T-helper 2 cell treated with Interferon-gamma antibody and Interleukin-4, amounts not matched to agents 5 μg/mL and 100 μg/mL, for 36 hours (primary cell): ENCODE measurements around the gene FAM171A1.

ENCODE experiments used
- DNase-seq: peaks from one replicate; pipeline ENCODE4 v3.0.0; 2021; ENCODE audit warnings: low spot score
- H3K27ac Mint-ChIP-seq: one replicate; pipeline ENCODE4 v1.8.0; 2021; ENCODE audit warnings: mild to moderate bottlenecking, mixed read lengths
- H3K27me3 Mint-ChIP-seq: one replicate; pipeline ENCODE4 v1.8.0; 2021; ENCODE audit warnings: low read depth, mixed read lengths
- H3K36me3 Mint-ChIP-seq: one replicate; pipeline ENCODE4 v1.8.0; 2021; ENCODE audit warnings: low read depth, mixed read lengths
- H3K4me1 Mint-ChIP-seq: one replicate; pipeline ENCODE4 v1.8.0; 2021; ENCODE audit warnings: low read depth, mixed read lengths
- H3K4me3 Mint-ChIP-seq: one replicate; pipeline ENCODE4 v1.8.0; 2022; ENCODE audit warnings: mild to moderate bottlenecking, moderate library complexity, mixed read lengths
- H3K9me3 Mint-ChIP-seq: one replicate; pipeline ENCODE4 v1.8.0; 2021; ENCODE audit warnings: mixed read lengths

FAM171A1 gene

DNA sequence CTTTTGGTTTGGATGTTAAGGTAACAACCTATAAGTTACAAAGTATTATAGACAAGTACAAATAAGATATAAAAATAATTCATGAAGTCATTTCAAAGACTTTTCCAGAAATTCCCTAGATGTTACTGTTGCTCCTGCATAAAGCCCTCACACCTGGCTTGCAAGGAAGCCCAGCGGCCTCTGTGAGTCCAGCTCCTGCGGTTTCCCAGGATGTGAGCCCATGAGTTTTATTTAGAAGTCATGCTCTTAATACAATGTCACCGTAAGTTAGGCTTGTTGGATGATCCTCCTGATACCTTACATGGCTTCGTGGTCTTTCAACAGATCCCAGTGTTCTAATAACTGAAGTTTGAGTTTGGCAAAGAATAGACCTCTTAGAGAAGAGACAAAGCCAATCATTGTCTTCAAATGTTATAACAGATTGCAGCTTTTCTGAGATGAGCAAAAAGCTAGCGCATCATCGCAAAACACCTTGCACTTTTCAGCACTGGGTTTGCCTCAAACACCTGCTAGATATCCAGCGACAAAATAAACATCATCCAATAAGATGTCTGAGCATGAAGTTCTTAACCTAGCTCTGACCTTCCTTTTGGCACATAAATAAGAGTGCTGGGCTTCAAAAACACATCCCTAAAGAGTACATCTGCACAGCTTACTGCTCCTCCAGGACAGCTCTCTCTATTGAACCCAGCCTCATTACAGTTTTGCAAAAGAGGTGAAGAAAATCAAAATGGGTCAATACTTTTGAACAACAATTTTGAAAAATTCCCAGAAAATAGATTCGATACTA is 3.6 kb downstream of the FAM171A1 start:
- Mint-ChIP-seq H3K27me3 (peaks cover 55% of the 10 kb centered on the region), H3K27ac (no peak overlapping the region), H3K4me3 (no peak overlapping the region), H3K4me1 (peaks cover 1% of the 10 kb centered on the region), H3K9me3 (no peaks in the 10 kb centered on the region), H3K36me3 (no peaks in the 10 kb centered on the region)
- no peak for DNase-seq

DNA sequence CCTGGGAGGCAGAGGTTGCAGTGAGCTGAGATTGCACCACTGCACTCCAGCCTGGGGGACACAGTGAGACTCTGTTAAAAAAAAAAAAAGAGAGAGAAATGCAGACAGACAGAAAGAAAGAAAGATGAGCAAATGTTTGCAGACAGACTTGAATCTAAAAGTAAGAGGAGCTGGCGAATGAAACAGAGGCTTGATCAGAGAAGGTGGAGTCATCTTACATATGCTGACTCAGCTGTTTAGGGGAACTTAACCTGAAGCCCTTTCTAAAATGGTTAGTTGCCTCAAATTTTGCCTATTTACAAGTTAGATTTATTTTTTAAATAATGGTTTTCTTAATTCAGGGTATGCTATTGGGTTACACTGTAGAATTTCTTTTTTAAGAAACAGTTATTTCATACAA is 5.4 kb downstream of the FAM171A1 start:
- no peak overlapping the region for H3K27ac Mint-ChIP-seq
- peaks cover 57% of the 10 kb centered on the region for H3K27me3 Mint-ChIP-seq
- H3K9me3 Mint-ChIP-seq: no peaks in the 10 kb centered on the region
- no peak overlapping the region for H3K4me3 Mint-ChIP-seq
- H3K36me3 Mint-ChIP-seq: no peaks in the 10 kb centered on the region
- no peak for DNase-seq
- peaks cover 1% of the 10 kb centered on the region for H3K4me1 Mint-ChIP-seq

DNA sequence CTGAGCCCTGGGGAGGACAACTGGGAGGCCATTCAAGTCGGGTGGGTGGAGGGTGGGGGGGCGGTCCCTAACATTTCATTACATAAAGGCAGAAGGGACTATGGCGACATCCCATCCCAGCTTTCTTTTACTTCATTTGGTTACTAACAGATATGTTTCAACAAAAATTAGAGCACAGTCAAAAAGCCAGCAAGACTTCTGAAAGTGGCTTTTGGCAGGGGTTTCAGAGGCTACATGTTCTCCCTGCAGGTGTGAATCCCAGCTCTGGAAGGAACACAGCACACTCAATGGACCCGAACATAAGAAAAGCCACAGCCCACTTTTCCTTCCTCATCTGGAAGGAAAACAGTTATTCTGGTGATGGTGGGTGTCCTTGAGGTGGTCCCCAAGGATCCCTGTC is 7.1 kb downstream of the FAM171A1 start:
- no peaks in the 10 kb centered on the region for H3K9me3 Mint-ChIP-seq
- H3K4me1 Mint-ChIP-seq: no peaks in the 10 kb centered on the region
- peaks cover 47% of the 10 kb centered on the region for H3K27me3 Mint-ChIP-seq
- H3K4me3 Mint-ChIP-seq: no peak overlapping the region
- DNase-seq: no peak
- H3K27ac Mint-ChIP-seq: no peak overlapping the region
- H3K36me3 Mint-ChIP-seq: no peaks in the 10 kb centered on the region

DNA sequence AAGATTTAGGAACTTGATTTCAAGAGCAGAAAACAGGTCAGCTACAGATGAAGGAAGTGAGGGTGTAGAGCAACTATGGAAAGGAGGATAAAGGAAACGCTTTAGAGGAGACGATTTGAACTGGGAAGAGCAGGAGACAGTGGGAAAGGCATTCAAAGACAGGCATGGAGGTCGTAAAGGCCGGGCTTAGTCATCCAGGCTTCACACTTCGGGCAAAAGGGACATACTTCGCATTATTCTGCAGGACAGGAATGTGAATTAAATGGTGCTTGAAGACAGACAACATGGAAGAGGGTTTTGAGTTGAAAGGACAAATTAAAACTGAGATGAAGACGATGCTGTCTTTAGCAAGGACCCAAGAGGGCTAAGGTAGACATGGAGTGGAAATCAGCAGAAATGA is 8.1 kb downstream of the FAM171A1 start:
- Mint-ChIP-seq H3K27ac (no peak overlapping the region), H3K9me3 (no peaks in the 10 kb centered on the region), H3K36me3 (no peaks in the 10 kb centered on the region), H3K4me3 (no peak overlapping the region), H3K27me3 (peaks cover 40% of the 10 kb centered on the region), H3K4me1 (no peaks in the 10 kb centered on the region)
- DNase-seq: no peak

DNA sequence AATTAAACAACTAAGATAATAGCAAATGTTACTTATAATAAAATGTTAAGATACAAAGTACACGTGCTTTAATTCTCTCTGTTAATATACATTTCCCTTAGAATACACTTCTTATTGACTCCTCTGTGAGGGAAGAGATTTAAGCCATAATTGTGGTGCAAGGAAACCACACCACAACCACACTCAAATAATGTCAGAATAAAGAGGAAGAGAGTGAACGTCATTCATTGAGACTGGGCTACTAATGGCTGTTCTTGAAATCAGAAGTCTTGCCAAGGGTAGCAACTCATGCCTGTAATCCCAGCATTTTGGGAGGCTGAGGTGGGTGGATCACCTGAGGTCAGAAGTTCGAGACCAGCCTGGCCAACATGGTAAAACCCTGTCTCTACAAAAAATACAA is 10.0 kb downstream of the FAM171A1 start:
- no peaks in the 10 kb centered on the region for H3K9me3 Mint-ChIP-seq
- H3K36me3 Mint-ChIP-seq: no peaks in the 10 kb centered on the region
- no peaks in the 10 kb centered on the region for H3K4me1 Mint-ChIP-seq
- DNase-seq: no peak
- H3K27ac Mint-ChIP-seq: no peak overlapping the region
- peaks cover 26% of the 10 kb centered on the region for H3K27me3 Mint-ChIP-seq
- no peak overlapping the region for H3K4me3 Mint-ChIP-seq

DNA sequence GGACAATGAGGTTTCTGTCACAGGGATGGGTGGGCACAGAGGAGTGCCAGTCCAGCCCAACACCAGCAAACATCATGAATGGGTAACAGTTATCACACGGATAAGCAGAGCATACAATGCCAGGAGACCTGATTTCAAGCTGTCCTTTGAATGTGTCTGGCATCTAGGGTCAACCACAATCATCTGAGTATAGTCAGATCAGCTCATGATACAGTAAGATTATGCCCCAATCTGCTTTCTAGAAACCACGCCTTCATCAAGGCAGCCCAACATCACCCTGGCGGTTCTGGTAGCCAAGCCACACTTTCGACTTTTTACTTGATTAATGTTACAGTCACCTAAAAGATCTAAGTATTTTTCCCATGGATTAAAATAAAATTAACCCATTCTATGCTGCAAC is 10.5 kb downstream of the FAM171A1 start:
- Mint-ChIP-seq H3K4me3 (no peak overlapping the region), H3K27me3 (peaks cover 26% of the 10 kb centered on the region), H3K9me3 (no peaks in the 10 kb centered on the region), H3K36me3 (no peaks in the 10 kb centered on the region), H3K27ac (no peak overlapping the region), H3K4me1 (no peaks in the 10 kb centered on the region)
- no peak for DNase-seq

DNA sequence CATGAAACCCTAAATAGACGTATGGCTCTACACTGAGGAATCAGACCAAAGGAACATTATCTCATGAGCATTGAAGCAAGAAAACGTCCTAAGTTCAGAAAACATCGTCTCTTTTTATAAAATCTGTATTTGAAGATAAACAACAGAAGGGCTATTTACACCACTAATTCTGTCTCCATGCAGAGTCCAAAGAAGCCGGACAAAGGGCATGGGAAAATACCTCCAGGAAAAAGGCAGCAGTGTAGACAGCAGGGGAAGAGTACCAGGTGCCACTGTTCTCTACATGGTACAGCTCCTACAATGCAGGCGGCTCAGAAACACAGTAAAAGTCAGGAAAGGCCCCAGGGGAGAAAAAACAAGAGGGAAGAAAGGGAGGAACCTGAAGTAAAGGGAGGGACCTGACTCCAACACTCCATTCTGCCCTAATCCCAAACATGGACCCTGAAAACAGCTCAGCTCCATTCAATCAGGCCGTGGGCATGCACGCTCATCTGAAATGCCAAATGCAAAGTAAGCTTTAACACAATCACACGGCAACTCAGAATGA is 17.5 kb downstream of the FAM171A1 start:
- no peak overlapping the region for H3K4me3 Mint-ChIP-seq
- no peak overlapping the region for H3K27ac Mint-ChIP-seq
- H3K4me1 Mint-ChIP-seq: peaks cover 2% of the 10 kb centered on the region
- no peaks in the 10 kb centered on the region for H3K36me3 Mint-ChIP-seq
- DNase-seq: no peak
- no peaks in the 10 kb centered on the region for H3K9me3 Mint-ChIP-seq
- H3K27me3 Mint-ChIP-seq: peaks cover 13% of the 10 kb centered on the region

DNA sequence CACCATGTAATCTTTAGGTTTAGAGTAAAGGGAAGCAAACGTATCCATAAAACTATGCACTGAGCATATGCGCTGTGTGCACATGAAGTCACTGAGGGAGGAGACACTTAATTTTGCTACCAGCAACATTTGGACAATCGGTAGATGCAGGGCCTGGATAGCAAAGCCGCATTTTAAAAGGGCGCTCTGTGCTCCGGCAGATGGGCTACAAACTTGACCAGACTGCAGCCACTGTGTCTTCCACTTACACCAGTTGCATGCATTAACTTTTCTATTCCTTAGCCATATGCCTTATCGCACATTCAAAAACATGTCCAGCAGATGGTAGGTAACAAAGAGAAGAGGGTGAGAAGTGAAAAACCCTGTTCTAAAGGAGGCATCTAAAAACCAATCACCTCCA is 18.3 kb downstream of the FAM171A1 start:
- Mint-ChIP-seq H3K4me3 (no peak overlapping the region), H3K9me3 (no peaks in the 10 kb centered on the region), H3K27me3 (peaks cover 13% of the 10 kb centered on the region), H3K36me3 (no peaks in the 10 kb centered on the region), H3K4me1 (peaks cover 2% of the 10 kb centered on the region), H3K27ac (no peak overlapping the region)
- no peak for DNase-seq

DNA sequence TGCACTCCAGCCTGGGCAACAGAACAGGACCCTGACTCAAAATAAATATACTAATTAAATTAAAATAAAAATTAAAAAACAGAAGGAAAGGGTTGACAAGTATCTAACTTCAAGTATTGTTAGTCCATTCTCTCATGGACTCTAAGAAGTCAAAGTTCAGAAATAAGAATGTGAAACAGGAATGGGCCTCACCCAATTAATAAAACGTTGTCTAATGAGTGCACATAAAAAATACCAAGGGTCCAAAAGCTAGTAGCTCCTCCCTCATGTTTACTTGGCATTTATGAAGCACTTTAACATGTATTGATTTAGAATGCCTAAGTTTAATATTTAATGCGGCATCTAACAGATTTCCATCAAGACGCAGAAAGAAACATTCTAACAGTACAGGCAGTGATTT is 18.9 kb downstream of the FAM171A1 start:
- Mint-ChIP-seq H3K4me3 (no peak overlapping the region), H3K4me1 (peaks cover 2% of the 10 kb centered on the region), H3K27ac (no peak overlapping the region), H3K36me3 (no peaks in the 10 kb centered on the region), H3K27me3 (peaks cover 13% of the 10 kb centered on the region), H3K9me3 (no peaks in the 10 kb centered on the region)
- no peak for DNase-seq

DNA sequence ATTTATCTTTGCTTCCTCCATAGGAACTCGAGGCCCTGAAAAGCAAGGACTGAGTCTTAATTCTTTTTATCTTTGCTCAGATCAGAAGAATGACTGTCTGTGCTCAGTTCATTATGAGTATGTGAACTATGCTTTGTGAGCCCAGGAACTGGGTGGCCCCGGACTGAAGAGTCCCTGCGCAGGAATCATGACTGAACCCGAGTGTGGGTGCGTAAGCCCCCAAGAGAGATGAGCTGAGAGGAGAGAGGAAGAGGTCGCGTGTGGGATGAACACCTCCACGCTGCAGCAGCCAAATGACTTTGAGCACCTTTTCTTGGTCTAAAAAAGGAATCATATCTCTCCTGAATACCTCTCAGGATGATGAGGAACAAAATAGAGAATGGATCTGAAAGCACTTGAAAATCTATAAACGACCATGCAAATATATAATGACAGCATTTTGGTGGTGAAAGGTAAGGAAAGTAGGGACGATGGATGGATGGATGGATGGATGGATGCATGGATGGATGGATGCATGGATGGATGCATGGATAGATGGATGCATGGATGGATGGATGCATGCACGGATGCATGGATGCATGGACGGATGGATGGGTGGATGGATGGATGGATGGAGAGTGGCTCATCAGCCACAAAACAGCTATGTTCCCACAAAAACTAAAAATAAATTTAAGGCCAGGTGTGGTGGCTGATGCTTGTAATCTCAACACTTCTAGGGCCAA is 19.8 kb downstream of the FAM171A1 start:
- no peak for DNase-seq
- no peak overlapping the region for H3K4me3 Mint-ChIP-seq
- H3K4me1 Mint-ChIP-seq: peaks cover 2% of the 10 kb centered on the region
- H3K36me3 Mint-ChIP-seq: no peaks in the 10 kb centered on the region
- peaks cover 13% of the 10 kb centered on the region for H3K27me3 Mint-ChIP-seq
- H3K27ac Mint-ChIP-seq: no peak overlapping the region
- H3K9me3 Mint-ChIP-seq: no peaks in the 10 kb centered on the region

DNA sequence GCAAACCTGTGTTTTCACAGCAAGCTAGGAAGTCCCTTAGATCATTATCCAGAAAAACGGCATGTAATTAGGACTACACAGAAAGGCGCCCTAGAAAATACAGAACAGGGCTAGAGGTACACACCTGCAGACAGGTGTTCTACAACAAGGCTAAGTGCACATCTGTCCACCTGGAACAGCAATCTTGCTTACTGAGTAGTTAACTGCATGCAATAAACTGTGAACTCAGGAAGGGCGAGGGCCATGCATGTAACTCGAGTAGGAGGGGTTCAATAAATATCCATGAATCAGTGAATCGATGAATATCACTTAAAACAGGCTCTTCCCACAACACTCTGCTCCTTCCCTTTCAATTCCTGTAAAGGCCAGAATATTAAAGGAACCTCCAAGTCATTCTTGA is 22.0 kb downstream of the FAM171A1 start:
- Mint-ChIP-seq H3K36me3 (no peaks in the 10 kb centered on the region), H3K4me3 (no peak overlapping the region), H3K4me1 (peaks cover 2% of the 10 kb centered on the region), H3K27ac (no peak overlapping the region), H3K27me3 (peaks cover 23% of the 10 kb centered on the region), H3K9me3 (no peaks in the 10 kb centered on the region)
- DNase-seq: no peak

DNA sequence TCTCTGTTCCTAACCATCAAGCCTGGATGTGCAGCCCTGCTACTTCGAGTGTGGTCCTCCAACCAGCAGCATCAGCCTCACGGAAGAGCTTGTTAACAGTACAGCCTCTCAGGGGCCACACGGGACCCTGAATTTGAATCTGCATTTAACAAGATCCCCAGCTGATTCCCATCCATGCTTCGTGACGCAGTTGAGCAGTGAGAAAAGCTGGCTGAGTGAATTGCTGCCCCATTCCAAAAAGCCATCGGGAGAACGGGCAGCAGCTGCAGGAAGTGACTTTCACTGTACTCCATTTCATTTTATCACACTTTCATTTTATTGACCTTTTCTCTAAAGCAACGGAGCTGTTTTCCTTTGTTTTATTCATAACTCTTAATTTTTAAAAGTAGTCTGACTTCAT is 22.5 kb downstream of the FAM171A1 start:
- Mint-ChIP-seq H3K36me3 (no peaks in the 10 kb centered on the region), H3K9me3 (no peaks in the 10 kb centered on the region), H3K27ac (no peak overlapping the region), H3K4me1 (peaks cover 2% of the 10 kb centered on the region), H3K4me3 (no peak overlapping the region), H3K27me3 (peaks cover 26% of the 10 kb centered on the region)
- DNase-seq: no peak

DNA sequence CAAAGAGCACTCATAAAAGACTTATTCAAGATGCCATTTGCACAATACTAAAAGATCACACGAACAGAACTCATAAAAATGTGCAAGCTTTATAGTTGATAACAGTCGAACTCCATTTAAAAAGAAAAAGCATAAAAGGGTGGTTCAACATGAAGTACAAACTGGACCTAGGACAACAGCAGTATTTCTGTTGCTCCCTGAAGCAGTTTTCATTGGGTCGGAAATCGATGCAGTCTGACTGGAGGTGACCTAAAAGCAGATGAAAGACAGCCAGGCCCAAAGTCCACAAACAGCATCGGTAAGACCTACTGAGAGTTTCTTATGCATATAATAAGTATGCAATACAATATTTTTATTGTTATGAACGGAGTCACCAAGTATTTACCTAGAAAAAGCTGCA is 23.9 kb downstream of the FAM171A1 start:
- H3K36me3 Mint-ChIP-seq: no peaks in the 10 kb centered on the region
- no peak for DNase-seq

DNA sequence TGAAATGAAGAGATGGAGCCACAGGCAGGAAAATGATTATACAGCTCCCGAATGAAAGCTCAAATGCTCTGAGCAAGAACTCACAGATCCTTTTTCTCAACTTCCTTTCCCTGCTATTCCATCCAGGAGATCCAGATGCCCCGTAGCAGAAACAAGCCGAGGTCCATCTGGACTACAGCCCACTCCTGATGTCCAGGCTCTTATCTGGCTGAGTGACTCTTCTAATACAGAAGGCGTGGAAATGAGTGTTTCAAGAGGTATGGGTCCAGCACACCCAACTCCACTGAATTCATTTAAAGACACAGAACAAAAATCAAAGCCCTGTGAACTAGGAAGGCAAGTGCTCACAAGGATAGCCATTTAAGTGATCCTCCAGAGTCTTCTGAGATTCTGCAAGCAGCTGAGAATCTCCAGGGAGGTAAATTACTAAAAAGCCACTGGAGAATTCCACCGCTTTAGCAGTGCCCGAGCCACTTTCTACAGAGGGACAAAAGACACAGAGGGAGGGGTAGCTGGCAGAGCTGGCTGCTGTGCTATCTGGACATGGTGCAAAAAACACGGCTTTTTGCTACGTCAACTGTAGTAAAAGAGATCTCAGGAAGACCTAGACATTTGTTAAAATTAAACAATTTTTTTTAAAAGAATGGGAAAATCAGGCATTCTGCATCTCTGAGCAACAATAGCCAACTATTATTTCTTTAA is 24.5 kb downstream of the FAM171A1 start:
- Mint-ChIP-seq H3K4me1 (peaks cover 2% of the 10 kb centered on the region), H3K27ac (no peak overlapping the region), H3K9me3 (no peaks in the 10 kb centered on the region), H3K36me3 (no peaks in the 10 kb centered on the region), H3K27me3 (peaks cover 24% of the 10 kb centered on the region), H3K4me3 (no peak overlapping the region)
- no peak for DNase-seq

More for the DNA sequence above, 23.9 kb downstream of the FAM171A1 start:
- Mint-ChIP-seq H3K9me3 (no peaks in the 10 kb centered on the region), H3K27ac (no peak overlapping the region), H3K27me3 (peaks cover 24% of the 10 kb centered on the region), H3K4me3 (no peak overlapping the region), H3K4me1 (peaks cover 2% of the 10 kb centered on the region)
